CD4-positive, alpha-beta T cell treated with Interleukin-10 for 1 hour (primary cell): Measurements from ENCODE around the gene IMP3.
"Not testable (repeated sequence)": the region's sequence is repeated elsewhere in the genome, so short reads cannot be mapped to it uniquely, and the experiment has no call there.

ENCODE experiments used
- DNase-seq: peaks from one replicate; pipeline ENCODE4 v3.0.0-alpha.2; 2020

Gene IMP3

DNA sequence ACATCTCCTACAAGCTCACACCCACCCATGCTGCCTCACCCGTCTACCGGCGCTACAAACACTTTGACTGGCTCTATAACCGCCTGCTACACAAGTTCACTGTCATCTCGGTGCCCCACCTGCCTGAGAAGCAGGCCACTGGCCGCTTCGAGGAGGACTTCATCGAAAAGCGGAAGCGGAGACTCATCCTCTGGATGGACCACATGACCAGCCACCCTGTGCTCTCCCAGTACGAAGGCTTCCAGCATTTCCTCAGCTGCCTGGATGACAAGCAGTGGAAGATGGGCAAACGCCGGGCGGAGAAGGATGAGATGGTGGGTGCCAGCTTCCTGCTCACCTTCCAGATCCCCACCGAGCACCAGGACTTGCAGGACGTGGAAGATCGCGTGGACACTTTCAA, 9.8 kb upstream of the IMP3 start:
- DNase-seq = no peak

DNA sequence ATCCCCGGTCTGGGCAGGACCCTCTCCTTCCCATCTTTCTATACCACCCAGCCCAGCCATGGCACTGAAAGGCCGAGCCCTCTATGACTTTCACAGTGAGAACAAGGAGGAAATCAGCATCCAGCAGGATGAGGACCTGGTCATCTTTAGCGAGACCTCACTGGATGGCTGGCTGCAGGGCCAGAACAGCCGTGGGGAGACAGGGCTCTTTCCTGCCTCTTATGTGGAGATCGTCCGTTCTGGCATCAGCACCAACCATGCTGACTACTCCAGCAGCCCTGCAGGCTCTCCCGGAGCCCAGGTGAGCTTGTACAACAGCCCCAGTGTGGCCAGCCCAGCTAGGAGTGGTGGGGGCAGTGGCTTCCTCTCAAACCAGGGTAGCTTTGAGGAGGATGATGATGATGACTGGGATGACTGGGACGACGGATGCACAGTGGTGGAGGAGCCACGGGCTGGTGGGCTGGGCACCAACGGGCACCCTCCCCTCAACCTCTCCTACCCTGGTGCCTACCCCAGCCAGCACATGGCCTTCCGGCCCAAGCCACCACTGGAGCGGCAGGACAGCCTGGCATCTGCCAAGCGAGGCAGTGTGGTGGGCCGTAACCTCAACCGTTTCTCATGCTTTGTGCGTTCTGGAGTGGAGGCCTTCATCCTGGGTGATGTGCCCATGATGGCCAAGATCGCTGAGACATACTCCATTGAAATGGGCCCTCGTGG, 9.2 kb upstream of the IMP3 start:
- DNase-seq = no peak

GRCh38 chr15:75648156-75649000, 8.4 kb upstream of the IMP3 start:
- no peak for DNase-seq

DNA sequence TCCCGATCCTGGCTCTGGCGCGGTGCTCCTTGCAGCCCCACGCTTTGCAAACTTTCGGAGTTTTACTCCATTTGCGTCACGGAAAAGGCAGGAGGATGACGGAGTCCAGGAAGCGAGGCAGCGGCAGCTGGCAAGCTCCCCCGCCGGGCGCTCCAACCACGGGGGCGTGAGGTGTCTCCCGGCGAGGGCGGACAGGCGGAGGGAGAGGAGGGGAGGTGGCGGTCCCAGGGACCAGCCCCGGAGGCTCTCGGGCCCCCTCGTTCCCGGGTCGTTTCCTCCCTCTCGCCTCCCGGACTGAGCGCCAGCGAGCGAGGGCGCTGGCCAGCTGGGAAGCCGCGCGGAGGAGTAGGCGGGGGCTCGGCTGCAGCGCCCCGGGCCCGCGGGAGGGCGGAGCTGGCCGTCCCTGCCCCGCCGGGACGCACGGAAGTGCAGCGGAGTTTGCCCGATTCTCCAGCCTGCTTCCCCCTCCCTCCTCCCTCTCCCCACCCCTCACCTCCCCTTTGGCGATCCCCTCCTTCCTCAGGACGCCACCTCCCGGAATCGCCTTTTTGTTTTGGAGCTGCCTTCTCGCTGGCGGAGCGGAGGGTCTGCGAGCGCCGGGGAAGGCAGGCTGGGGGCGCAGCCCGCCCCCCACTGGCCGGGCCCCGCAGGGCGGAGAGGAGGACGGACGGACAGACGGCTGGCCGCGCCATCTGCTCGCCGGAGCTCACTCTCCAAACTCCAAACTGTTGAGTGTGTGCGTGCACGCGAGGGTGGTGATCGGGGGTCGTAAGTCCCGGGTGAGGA, 7.5 kb upstream of the IMP3 start, which contains the start of gene SNX33:
TSS of gene SNX33 (plus strand) at position 543 of the 786 bp plus-strand sequence. CDS start 1,191 bp downstream, outside the sequence.
- peak; percentile 42 for DNase-seq

DNA sequence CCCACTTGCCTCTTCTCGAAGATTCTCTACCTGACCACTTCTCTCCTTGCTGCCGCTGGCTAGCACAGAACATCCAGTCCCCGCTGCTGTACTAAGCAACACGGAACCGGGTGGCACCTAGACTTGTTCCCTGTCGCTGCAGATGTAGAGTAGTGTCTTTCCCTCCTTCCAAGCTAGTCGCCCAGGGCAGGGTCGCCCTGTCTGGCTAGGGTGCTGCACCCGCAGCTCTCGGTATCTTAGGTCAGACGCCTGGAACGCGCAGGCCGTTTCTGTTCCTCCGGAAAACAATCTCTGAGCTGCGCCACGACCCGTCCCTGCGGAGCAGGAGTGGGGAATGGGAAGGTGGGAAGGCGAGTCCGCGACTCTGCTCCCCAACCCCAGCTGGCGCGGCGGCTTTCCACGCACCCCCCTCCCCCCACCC, 6.9 kb upstream of the IMP3 start:
- DNase-seq = no peak

GRCh38 chr15:75646112-75646943, 6.3 kb upstream of the IMP3 start:
- DNase-seq = no peak

DNA sequence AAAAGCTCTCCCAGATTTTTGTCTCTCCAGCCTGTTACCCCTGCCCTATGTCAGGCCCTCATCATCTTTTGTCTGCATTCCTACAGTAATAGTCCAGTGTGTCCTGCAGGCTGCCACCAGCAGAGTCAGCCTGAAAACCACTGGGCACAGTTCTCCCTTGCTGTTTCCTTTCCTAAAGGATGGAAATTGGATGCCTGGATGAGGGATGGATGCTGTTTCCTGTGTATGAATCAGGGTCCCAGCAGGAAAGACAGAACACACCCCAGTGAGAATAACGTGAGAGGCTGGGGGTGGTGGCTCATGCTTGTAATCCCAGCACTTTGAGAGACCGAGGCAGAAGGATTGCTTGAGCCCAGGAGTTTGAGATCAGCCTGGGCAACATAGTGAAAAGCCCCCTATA, 4.4 kb upstream of the IMP3 start:
- no peak for DNase-seq

GRCh38 chr15:75641603-75642002, 1.6 kb upstream of the IMP3 start:
- no peak for DNase-seq

- no peak for DNase-seq
These were observed 1.1 kb upstream of the IMP3 start for GRCh38 chr15:75641179-75641503.

DNA sequence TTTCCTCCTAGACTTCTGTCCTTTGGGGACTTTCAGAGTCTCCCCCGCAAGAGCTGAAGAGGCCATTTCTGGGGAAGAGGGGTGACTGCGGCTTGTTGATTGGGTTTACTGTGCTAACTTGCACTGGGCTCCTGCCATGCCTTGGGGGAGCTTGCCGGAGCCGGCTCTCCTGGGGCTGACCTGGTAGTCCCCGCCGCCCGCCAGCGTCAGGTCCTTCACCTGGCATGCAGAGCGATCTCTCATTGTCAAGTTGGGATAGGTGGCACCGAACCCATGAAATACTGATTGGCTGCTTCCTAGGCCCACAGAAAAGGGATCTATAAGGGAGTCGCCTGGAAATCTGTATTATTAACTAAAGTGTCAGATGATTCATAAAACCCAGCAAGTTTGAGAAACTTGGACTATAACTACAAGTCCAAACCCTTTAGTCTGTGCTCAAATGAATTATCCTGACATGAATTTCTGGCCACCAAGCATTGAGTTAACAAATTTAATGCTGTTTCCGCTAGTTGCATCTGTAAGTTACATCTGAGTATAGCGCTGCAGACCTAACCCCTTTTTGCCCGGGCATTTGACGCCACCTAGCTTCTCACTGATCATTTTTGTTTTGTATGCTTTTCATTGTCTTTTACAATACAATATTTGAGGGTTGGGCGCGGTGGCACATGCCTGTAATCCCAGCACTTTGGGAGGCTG, 607 bp upstream of the IMP3 start:
- DNase-seq = peak; percentile 73

DNA sequence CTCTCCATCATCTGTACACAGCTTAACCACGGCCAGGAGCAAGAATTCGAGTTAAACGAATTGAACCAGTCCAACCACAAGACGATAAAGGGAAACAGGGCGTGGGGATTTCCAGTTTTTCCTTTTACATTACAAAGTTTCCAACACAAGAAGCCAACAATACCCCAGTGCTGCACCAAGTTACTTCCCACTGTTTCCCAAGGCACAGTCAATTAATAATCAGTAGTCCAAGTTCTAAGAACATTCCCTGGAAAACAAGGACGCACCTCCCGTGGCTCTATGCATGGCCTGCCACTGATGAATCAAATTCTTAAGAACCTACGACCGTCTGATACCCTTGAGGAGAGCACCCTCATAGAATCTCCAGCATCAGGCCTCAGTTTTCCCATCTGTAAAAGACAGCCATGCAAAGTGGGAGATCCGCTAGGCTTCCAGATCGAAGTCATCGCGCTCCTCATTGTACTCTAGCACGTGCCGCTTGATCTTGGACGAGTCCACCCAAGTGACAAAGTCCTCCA, 774 bp downstream of the IMP3 start:
- no peak for DNase-seq

GRCh38 chr15:75637245-75638009, 2.6 kb downstream of the IMP3 start:
- no peak for DNase-seq

- no peak for DNase-seq
These were observed 4.0 kb downstream of the IMP3 start for GRCh38 chr15:75636026-75636425.

GRCh38 chr15:75633922-75634321, 6.1 kb downstream of the IMP3 start:
- not testable (repeated sequence) for DNase-seq

DNA sequence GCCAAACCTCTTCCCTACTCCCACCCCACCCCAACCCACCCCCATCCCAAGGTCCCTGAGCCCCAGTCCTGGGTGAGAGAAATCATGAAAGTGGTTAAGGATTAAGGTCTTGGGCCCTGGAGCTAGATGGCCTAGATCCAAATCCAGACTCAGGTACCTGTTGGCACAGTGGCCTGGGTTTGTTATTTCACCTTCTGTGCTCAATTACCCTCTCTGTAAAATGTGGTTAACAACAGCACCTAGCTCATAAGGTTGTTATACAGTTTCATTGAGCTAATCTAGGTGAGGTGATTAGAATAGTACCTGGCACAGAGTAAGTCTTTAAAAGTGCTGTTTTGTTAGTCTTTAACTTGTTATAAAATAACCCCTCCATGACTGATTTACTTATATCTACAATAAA, 8.1 kb downstream of the IMP3 start:
- no peak for DNase-seq

- DNase-seq = peak; percentile 93
These were observed 14.3 kb downstream of the IMP3 start, which contains the start of gene SNUPN for GRCh38 chr15:75625542-75626347. Gene SNUPN, minus strand, starts transcription at chr15:75625725. Its CDS starts 4,674 bp downstream, at chr15:75621051.

GRCh38 chr15:75622505-75622904, 17.5 kb downstream of the IMP3 start:
- no peak for DNase-seq

- DNase-seq = no peak
These were observed 19.1 kb downstream of the IMP3 start for GRCh38 chr15:75620841-75621391.

DNA sequence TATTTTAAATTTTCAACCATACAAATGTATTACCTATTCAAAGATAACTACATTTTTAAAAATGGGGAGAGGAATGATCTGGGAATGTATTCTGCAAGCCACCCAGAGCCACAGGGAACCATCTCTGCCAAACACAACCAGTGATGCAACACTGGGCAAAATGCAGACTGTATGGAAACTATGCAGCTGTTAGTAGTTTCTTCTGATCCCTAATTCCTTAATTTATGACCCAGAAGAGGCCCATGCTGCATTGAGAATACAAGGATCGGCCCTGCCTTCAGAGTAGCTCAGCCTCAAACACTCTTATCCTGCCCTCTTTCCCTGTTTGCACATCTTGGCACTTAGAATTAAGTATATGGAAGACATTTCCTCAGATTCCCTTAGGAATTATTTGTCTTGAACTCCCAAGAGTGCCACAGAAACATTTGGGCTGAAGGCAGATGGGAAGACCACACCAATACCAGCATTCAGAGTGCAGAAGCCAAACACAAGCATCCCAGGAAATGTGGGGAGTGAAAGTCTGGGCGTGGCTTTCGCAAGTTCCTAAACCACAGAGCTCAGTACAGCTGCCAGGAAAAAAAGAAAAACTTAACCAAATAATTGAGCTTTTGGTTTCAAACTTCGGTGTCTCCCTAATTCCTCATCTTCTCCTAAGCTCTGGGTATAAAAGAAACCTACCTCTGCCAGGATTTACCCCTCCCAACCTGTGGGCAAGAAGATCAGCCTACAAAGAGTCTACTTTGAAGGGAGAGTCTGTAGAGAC, 19.8 kb downstream of the IMP3 start:
- no peak for DNase-seq
